HG03442 (cell line): ENCODE results near the gene CAB39.
A peak's percentile ranks its signal among the peaks of the same experiment; 100 is the strongest.

Experiments
- ATAC-seq: cut with Tn5 transposase; IDR thresholded peaks from one replicate; pipeline ENCODE4 v1.9.1; 2021; ENCODE audit warnings: mild to moderate bottlenecking, moderate library complexity; ENCODE audit not compliant: unreplicated experiment

CAB39 gene

DNA sequence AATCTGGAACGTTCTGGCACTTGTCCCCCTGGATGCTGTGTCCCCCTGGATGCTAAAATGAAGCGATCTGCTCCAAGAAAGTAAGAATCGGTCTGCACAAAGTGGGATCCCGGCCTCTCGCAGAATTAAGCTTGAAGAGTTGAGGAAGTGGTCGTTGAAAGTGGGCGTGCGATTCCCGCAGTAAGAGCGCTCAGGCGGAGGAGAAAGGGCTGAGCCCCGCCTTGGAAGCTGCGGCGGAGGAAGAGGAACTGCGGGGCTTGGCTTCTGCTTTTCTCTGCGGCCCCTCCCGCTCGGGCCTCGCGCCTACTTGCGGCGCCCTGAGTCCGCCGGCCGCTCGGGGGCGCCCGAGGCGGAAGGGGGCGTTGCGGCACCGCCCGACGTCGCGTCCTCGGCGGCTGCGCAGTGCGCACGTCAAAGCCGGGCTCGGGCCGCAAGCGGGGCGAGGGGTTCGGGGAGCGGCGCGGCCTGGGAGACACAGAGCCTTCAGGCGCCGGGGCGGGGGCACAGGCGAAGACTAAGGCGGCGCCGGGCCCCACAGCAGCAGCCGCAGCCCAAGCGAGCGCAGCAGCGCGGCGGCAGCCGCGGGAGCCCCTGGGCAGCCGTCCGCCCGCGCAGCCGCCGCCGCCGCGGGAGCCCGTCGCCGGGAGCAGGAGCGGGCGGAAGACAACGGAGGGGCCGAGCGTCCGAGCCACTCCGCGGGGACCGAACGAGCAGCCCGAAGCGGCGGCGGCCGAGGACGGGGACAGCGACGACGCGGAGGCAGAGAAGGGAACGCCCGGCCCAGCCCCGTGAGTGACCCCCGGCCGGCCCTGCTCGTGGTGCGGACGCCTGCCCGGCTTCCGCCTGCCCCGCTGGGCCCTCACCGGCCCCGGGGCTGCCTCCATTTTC lies at the start of gene CAB39:
CAB39 (plus strand) TSS at position 400 of the 888 bp plus-strand sequence. CDS start 47,160 bp downstream, outside the sequence.
- peak; percentile 80 for ATAC-seq

DNA sequence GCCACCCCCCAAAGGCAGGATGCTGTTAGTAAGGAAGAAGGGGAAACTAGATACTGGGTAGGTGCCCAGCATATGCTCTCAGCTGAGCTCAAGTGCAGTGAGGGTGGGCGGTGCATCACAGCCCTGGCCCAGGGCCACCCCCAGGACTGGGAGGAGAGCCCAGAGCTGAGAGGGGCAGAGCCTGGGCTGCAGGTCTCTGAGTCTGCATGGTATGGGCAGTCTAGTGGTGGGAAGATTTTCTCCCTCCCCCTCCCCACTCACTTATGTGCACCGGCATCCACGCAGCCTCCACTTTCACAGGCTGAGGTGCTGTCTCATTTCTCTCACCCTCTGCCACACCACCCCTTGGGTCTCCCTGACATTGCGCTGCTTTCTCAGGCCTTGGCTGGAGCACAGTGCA lies 48.5 kb upstream of the CAB39 start:
- no peak for ATAC-seq

DNA sequence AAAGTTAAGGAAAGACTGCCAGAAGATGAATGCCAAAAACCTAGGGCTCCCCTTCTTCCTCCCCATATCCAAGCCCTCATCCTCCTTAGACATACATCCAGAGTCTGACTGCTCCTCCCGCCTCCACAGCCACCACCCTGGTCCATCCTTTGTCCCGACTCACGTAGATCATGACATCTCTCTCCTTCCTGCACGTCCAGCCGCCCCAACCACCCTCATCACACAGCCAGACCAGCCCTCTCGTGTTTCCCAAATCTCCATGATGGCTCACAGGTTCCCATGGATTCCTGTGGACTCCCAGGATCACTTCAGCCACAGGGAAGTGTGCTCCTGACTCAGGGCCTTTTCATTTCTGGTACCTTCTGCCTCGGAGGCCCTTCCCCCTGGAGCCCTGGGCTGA lies 47.8 kb upstream of the CAB39 start:
- no peak for ATAC-seq

DNA sequence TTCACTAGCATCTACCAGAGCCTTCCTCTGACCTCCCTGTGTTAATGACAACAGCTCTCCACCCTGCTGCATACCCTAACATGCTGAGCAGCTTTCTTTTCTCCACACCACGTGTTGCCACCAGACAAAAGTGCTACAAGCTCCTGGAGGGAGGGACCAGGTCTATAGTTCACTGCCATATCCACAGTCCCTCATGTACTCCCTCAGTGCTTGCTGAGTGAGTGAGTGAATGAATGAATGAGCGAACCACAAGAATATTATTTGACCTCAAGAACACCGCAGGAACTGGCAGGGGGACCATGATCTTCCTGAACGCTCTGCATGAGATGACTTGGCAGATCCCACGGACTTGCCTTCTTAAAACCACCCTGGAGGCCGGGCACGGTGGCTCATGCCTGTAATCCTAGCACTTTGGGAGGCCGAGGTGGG lies 47.4 kb upstream of the CAB39 start:
- ATAC-seq: no peak

DNA sequence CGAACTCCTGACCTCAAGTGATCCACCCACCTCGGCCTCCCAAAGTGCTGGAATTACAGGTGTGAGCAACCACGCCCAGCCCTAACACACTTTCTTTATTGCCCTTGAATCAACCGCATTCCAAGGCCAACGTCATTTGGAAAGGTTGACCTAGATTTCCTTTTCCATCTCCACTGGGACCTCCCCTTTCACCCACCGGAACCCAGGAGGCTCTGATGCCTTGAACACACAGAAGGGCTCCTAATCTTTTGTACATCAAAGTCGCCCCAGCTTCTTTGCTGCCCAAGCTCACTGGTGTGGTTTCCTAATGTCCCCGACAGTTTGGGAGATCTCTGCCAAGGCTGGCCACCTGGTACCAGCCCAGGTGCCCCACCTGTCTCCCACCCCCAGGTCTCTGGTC lies 46.2 kb upstream of the CAB39 start:
- no peak for ATAC-seq

DNA sequence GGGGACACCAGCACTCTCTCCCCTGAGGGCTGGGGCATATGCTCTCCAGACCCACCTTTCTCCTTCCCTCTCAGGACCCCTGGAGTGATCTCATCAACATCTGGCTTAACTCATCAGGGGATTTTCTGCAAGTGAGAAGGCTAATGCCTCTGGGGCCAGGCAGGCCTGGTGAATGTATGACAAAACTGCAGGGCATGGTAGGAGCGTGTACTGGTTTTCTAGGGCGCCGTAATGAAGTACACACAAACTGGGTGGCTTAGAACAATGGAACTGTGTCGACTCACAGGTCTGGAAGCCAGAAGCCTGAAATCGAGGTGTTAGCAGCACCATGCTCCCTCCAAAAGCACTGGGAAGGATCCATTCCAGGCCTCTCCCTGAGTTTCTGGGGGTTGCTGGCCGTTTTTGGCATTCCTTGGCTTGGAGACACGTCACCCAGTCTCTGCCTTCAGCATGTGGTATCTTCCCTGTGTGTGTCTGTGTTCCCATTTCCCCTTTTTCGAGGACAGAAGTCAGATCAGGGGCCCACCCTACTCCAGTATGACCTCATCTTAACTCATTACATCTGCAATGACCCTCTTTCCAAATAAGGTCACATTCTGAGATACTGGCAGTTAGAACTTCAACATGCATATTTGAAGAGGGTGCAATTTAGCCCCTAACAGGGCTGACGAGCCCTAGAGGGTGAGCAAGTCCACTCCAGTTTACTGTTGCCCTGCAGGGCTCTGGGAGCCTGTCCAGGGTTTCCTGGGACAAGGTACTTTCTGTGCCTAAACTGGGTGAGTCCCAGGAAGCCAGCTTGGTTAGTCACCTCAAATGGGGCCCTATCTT lies 45.5 kb upstream of the CAB39 start:
- no peak for ATAC-seq

DNA sequence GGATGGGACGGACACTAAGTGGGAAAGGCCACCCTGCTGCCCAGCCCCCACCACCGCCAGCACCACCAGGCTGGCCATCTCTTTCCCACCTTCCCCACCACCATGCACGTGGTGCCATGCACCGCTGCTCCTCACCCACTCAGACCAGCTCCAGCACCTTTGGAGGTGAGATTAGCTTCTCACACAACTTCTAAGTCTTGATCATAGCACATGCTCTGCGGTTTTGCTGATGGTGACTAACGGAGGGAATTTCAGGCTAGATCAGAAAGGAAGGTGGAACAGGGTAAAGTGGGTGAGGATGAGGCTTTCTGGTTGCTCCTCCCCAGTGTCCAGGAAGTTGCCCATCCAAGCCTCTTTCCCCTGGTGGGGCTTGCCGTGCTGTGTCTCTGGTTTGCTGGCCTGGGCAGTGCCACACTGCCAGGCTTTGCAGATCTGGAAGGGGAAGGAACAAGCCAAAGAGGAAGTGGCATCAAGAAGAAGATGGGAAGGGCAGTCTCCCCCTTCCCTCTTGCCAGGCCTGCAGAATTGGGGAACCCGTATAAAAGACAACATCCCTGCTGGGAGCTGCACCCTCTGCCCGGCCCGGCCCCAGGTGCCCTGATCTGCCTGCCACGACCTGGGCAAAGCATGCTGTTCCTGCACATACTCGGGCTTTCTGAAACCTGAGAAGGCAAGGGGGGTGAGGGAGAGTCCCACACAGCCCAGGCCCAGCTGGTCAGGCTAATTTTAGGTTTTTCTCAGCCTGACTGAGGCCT lies 44.3 kb upstream of the CAB39 start:
- ATAC-seq: peak; percentile 55

DNA sequence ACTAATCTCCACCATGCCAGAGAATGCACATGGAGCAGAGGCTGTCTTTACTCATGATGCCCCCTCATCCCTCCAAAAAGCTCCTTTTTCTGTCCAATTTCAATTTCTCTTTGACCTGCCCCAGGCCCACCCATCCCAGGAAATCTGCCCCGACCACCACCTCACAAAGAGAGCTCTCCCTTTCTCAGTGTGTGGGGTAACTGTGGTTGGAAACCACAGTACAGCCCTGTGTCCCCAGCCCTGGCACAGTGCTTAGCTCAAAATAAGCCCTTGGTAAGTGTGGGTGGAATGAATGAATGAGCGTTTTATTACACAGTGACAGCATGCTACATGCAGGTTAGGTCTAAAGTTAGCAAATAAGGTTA lies 43.7 kb upstream of the CAB39 start:
- ATAC-seq: peak; percentile 32

DNA sequence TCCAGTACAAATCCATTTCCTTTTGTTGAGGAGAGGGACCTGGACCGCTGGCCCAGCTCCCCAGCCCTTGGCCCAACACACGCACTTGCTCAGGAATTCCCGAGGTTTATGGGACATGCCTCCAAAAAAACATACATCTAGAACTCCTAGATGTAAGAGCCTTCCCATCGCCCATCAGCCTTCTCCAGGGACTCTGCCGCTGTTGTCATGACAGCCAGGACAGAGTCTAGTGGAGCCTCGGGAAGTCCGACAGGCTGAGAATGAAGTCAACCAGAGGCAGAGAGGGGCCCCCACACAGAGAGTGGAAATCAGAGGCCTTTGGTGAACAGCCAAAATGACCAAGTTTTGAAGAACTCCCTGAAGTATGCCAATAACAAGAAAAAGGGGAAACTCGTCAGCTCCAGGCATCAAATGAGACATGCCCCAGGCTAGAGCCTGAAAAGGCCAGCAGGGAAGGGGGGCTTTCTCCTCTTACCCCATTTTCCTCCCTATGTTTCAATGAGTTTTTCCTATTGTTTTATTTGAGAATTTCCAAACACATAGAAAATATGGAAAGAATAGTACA lies 43.2 kb upstream of the CAB39 start:
- no peak for ATAC-seq

DNA sequence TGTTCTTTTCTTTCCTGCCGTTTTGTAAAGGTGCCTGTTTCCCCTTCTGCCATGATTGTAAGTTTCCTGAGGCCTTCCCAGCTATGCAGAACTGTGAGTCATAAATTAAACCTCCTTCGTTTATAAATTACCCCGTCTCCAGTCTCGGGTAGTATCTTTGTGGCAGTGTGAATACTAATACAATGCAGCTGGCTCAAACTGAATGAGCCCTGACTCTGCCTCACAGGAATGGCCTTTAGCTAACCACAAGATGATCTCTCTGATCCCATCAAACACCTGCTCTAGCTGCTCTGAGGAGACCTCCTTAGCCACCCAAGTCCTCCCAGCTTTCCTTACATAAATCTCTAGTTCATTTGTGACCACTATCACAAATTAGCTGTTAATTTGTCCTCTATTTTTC lies 41.5 kb upstream of the CAB39 start:
- ATAC-seq: no peak

DNA sequence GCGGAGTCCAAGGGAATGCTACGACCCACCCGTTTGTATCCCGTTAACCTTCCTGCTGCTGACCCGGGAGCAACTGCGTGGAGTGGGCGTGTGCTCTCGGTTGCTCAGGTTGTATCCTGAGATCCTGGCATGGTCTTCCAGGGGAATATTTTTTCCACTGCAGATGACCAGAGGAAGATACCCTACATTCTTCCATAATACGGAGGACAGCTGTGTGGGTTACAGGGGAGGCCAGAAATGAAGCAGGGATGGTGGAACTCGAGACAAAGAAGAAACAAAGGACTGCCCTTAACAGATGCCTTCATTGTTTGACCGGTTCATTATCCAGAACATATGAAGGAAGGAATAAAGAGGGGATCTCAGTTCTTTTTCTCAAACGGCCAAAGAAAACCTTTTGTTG lies 39.8 kb upstream of the CAB39 start:
- ATAC-seq: no peak

DNA sequence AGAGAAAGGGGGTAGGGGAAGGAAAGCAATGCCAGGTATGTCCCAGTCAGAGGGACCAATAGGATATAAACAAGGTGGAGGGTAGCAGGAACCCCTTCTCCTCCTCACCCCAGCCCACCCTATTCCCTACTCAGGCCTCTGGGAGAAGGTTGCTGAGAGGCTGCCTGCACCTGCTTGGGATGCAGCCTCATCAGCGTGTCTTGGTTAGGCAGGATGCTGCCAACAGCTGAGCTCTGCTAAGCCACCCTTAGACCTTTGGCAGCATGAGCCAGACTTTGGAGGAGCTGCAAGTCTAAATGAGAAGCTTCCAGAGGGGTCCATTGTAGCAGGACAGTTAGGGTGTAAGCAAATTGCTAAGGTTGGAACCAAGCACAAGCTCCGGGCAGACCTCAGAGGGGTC lies 38.2 kb upstream of the CAB39 start:
- no peak for ATAC-seq

DNA sequence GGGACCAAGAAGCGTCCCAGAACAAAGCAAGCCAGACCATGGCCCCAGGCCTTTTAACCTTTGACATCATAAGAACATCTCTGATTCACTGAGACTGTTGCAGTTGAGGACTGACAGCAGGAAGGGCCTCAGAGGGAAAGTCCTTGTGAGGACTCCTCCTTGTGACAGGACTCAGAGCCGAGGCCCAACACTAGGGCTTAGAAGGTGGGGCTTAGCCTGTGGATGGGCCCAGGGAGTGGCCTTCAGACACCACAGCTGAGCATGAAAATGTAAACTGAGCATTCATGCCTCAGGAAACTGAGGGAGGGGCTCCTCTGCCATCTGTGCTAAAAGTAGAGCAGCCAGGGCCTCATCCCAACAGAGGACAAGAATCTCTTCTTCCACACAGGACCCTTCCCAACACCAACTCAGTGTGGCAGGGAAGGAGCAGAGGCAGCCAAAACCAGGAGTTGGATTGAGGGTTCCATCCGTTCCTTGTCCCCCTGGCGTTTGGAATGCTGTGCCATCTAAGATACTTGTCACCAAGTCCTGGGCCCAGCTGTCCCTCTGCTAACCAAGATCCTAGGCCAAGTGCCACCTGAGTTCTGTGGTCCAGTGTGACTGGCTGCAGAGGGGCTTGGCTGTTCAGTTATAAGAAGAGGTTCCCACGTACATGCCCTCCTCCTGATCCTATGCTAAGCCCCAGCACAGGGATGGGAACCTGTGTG lies 37.5 kb upstream of the CAB39 start:
- no peak for ATAC-seq

DNA sequence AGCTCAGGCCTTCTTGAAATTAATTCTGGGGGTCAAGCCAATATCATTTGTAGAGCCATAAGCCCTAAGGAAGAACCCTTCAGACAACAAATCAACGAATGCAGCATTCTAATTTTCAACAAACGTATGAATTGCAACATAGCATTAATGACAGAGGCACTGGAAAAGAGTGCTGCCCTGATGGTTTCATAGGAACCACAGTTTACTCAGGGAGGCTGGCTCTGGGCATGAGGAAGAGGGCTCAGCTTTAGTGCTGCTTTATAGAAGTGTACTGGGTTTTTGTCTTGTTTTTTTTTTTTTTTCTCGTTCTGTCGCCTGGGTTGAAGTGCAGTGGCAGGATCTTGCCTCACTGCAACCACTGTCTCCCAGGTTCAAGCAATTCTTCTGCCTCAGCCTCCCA lies 36.1 kb upstream of the CAB39 start:
- ATAC-seq: no peak

DNA sequence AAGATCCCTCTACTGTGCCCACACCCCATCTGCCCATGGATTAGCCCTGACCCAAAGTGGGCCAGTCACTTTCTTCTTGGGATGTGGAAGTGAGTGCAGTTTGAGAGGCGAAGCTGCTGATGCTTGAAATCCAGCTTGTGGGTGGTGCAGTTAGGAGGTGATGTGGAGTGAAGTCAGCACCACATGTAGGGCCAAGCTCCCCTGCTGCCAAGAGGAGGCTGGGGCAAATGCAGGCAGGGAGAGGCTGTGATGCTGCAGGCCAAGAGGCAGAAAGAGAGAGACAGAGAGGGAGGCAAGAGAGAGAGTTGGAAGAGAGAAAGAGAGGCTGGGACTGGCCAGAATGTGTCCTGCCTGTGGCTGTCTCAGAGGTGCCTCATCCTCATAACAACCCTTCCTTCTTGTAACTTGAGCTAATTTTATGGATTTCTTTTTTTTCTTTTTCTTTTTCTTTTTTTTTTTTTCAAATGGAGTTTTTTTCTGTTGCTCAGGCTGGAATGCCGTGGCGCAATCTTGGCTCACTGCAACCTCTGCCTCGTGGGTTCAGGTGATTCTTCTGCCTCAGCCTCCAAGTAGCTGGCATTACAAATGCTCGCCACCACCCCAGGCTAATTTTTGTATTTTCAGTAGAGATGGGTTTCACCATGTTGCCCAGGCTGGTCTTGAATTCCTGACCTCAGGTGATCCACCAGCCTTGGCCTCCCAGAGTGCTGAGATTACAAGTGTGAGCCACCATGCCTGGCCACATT lies 35.3 kb upstream of the CAB39 start:
- no peak for ATAC-seq

DNA sequence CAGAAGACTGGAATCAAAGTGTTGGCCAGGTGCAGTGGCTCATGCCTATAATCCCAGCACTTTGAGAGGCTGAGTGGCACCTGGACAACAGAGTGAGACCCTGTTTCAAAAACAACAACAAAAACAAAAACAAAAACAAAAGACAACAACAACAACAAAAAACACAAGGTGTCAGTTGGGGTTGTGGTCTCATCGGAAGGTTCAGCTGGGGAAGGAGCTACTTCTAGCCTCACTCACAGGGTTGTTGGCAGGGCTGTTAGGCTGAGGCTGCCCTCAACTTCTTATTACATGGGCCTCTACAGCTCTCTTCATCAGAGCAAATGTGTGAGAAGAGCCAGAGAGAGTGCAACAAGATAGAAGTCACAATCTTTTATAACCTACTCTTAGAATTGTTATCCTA lies 34.6 kb upstream of the CAB39 start:
- no peak for ATAC-seq

DNA sequence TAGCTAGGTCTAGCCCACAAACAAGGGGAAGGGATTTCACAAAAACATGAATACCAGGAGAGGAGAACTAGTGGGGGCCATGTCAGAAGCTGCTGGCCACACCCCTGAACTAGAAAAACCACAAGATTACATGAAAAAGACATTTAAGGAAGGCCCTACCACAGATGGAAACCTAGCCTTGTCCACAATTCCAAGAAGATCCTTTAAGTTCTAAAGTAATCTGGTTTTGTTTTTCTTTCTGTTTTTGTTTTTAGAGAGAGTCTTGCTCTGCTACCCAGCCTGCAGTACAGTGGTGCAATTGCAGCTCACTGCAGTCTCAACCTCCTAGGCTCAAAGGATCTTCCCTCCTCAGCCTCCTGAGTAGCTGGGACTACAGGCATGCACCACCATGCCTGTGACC lies 34.2 kb upstream of the CAB39 start:
- ATAC-seq: no peak

DNA sequence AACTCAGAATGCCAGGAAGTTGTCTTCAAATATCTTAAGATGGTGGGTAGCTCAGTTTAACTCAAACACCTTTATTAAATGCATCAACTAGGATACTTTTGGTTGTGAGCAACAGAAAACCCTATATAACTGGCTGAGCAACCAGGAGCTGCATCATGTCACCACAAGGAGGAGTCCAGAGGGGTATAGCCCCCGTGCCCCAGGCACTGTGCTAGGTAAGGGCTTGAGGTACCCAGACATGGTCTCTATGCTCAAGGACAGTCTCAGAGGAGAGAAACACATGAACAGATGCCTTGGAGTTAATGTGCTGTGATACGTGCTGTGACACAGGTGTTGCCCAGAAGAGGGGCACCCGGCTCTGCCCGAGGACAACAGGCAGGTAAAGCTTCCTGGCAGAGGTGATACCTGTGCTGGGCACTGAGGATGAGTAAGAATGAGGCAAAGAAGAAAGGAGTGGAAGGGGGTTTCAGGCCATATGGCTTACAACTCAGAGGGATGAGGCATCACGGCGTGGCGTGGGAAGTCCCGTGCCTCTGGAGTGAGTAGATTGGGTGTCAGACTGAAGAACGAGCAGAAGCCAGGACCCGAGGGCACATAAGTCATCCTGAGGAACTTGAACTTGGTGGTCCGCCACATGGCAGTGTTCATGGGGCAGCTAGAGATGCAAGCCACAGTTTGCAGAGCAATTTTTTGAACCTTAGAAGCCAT lies 32.0 kb upstream of the CAB39 start:
- ATAC-seq: no peak

DNA sequence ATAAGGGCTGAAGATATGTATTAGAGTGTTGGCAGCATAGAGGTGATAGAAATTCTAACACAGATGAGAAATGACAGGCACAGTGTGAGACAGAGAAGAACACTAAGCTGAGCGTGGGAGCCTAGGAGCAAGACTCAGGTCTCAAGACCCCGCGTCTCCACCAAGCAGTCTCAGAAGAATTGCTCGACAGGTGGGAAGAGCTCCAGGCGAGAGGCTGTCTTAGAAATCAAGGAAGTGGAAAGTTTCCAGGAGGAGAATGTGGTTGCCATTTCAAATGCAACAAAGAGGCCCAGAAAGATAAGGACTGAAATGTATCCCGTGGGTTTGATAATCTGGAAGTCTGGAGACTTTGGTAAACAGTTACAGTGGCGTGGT lies 31.5 kb upstream of the CAB39 start:
- no peak for ATAC-seq
